Central memory CD8-positive, alpha-beta T cell (primary cell): ENCODE results near the gene PCK2.
A peak's percentile ranks its signal among the peaks of the same experiment; 100 is the strongest.
"Not testable (repeated sequence)": the region's sequence is repeated elsewhere in the genome, so short reads cannot be mapped to it uniquely, and the experiment has no call there.

ENCODE experiments used
- ATAC-seq: fragments of 150-1000 bp; cut with Tn5 transposase; replicated peaks from 2 replicates; pipeline ENCODE4 v1.10.0; 2022; ENCODE audit warnings: mild to moderate bottlenecking, moderate FRiP score, moderate number of reproducible peaks; ENCODE audit not compliant: poor library complexity, severe bottlenecking; ENCODE audit errors: extremely low read depth
- DNase-seq, 2 donors: peaks; one replicate each; pipeline ENCODE4 v3.0.0; 2021; ENCODE audit warnings: low spot score in 2 of 2
- H3K27ac Mint-ChIP-seq: one replicate; pipeline ENCODE4 v1.8.0; 2022; ENCODE audit warnings: low read depth, mild to moderate bottlenecking, moderate library complexity, mixed read lengths
- H3K27me3 Mint-ChIP-seq: one replicate; pipeline ENCODE4 v1.8.0; 2022; ENCODE audit warnings: mixed read lengths
- H3K36me3 Mint-ChIP-seq: one replicate; pipeline ENCODE4 v1.8.0; 2022; ENCODE audit warnings: mild to moderate bottlenecking, moderate library complexity, mixed read lengths; ENCODE audit not compliant: insufficient read depth
- H3K4me1 Mint-ChIP-seq: one replicate; pipeline ENCODE4 v1.8.0; 2022; ENCODE audit warnings: mixed read lengths
- H3K4me3 Mint-ChIP-seq: one replicate; pipeline ENCODE4 v1.8.0; 2022; ENCODE audit warnings: mild to moderate bottlenecking, moderate library complexity, mixed read lengths
- H3K9me3 Mint-ChIP-seq: one replicate; pipeline ENCODE4 v1.8.0; 2022; ENCODE audit warnings: mixed read lengths

Gene PCK2

GRCh38 chr14:24098229-24098926 is 4.3 kb downstream of the PCK2 start:
- Mint-ChIP-seq H3K36me3 (peaks cover 16% of the 10 kb centered on the region), H3K9me3 (no peaks in the 10 kb centered on the region), H3K4me3 (no peak overlapping the region), H3K27me3 (no peaks in the 10 kb centered on the region), H3K27ac (no peak overlapping the region), H3K4me1 (peaks cover 31% of the 10 kb centered on the region)
- ATAC-seq (no peak), DNase-seq (no peak)

GRCh38 chr14:24098927-24099813 is 5.1 kb downstream of the PCK2 start:
- no peaks in the 10 kb centered on the region for H3K27me3 Mint-ChIP-seq
- no peaks in the 10 kb centered on the region for H3K9me3 Mint-ChIP-seq
- DNase-seq (no peak), ATAC-seq (no peak)
- H3K27ac Mint-ChIP-seq = peak overlapping the region; percentile 61
- H3K4me1 Mint-ChIP-seq = peaks cover 27% of the 10 kb centered on the region
- peaks cover 16% of the 10 kb centered on the region for H3K36me3 Mint-ChIP-seq
- no peak overlapping the region for H3K4me3 Mint-ChIP-seq

- Mint-ChIP-seq H3K27me3 (no peaks in the 10 kb centered on the region), H3K4me3 (no peak overlapping the region), H3K9me3 (no peaks in the 10 kb centered on the region), H3K36me3 (peaks cover 11% of the 10 kb centered on the region), H3K4me1 (peaks cover 16% of the 10 kb centered on the region), H3K27ac (peak overlapping the region; percentile 61)
- no peak for DNase-seq
- no peak for ATAC-seq
Observed at GRCh38 chr14:24100197-24100981, 6.3 kb downstream of the PCK2 start.

- H3K27me3 Mint-ChIP-seq = no peaks in the 10 kb centered on the region
- H3K36me3 Mint-ChIP-seq = peaks cover 11% of the 10 kb centered on the region
- no peak overlapping the region for H3K4me3 Mint-ChIP-seq
- H3K4me1 Mint-ChIP-seq = peaks cover 10% of the 10 kb centered on the region
- H3K9me3 Mint-ChIP-seq = no peaks in the 10 kb centered on the region
- no peak for DNase-seq
- H3K27ac Mint-ChIP-seq = no peak overlapping the region
- ATAC-seq = no peak
Observed at GRCh38 chr14:24100982-24101494, 6.9 kb downstream of the PCK2 start.

- Mint-ChIP-seq H3K4me1 (peaks cover 4% of the 10 kb centered on the region), H3K27me3 (no peaks in the 10 kb centered on the region), H3K27ac (no peak overlapping the region), H3K9me3 (no peaks in the 10 kb centered on the region), H3K4me3 (no peak overlapping the region), H3K36me3 (peaks cover 8% of the 10 kb centered on the region)
- ATAC-seq (no peak), DNase-seq (no peak)
Observed at GRCh38 chr14:24102357-24103048, 8.4 kb downstream of the PCK2 start.

GRCh38 chr14:24103451-24103850 is 9.3 kb downstream of the PCK2 start:
- ATAC-seq = no peak
- Mint-ChIP-seq H3K27ac (no peak overlapping the region), H3K27me3 (no peaks in the 10 kb centered on the region)

GRCh38 chr14:24105609-24106239 is 11.6 kb downstream of the PCK2 start:
- not testable (repeated sequence) for H3K4me3 Mint-ChIP-seq, H3K36me3 Mint-ChIP-seq, H3K4me1 Mint-ChIP-seq, ATAC-seq, DNase-seq, H3K27me3 Mint-ChIP-seq, H3K27ac Mint-ChIP-seq, H3K9me3 Mint-ChIP-seq

More at GRCh38 chr14:24103451-24103850, 9.3 kb downstream of the PCK2 start:
- no peaks in the 10 kb centered on the region for H3K9me3 Mint-ChIP-seq
- peaks cover 4% of the 10 kb centered on the region for H3K4me1 Mint-ChIP-seq
- peaks cover 7% of the 10 kb centered on the region for H3K36me3 Mint-ChIP-seq
- H3K4me3 Mint-ChIP-seq = no peak overlapping the region
- DNase-seq = no peak

GRCh38 chr14:24106672-24107271 is 12.7 kb downstream of the PCK2 start:
- no peaks in the 10 kb centered on the region for H3K27me3 Mint-ChIP-seq
- peaks cover 7% of the 10 kb centered on the region for H3K4me1 Mint-ChIP-seq
- no peak overlapping the region for H3K27ac Mint-ChIP-seq
- peaks cover 5% of the 10 kb centered on the region for H3K36me3 Mint-ChIP-seq
- DNase-seq (no peak), ATAC-seq (no peak)
- H3K4me3 Mint-ChIP-seq = no peak overlapping the region
- H3K9me3 Mint-ChIP-seq = no peaks in the 10 kb centered on the region

GRCh38 chr14:24108336-24108874 is 14.3 kb downstream of the PCK2 start:
- no peaks in the 10 kb centered on the region for H3K27me3 Mint-ChIP-seq
- H3K4me1 Mint-ChIP-seq = peaks cover 7% of the 10 kb centered on the region
- ATAC-seq = no peak
- no peak overlapping the region for H3K4me3 Mint-ChIP-seq
- no peaks in the 10 kb centered on the region for H3K9me3 Mint-ChIP-seq
- H3K36me3 Mint-ChIP-seq = peaks cover under 1% of the 10 kb centered on the region
- peak overlapping the region; percentile 71 for H3K27ac Mint-ChIP-seq
- DNase-seq = no peak

GRCh38 chr14:24110060-24110459 is 15.9 kb downstream of the PCK2 start:
- peaks cover 10% of the 10 kb centered on the region for H3K4me1 Mint-ChIP-seq
- no peaks in the 10 kb centered on the region for H3K27me3 Mint-ChIP-seq
- no peak overlapping the region for H3K27ac Mint-ChIP-seq
- ATAC-seq = no peak
- H3K9me3 Mint-ChIP-seq = no peaks in the 10 kb centered on the region
- peaks cover 14% of the 10 kb centered on the region for H3K36me3 Mint-ChIP-seq
- no peak for DNase-seq
- H3K4me3 Mint-ChIP-seq = no peak overlapping the region

GRCh38 chr14:24110523-24110922 is 16.4 kb downstream of the PCK2 start:
- no peak for DNase-seq
- H3K36me3 Mint-ChIP-seq = peaks cover 15% of the 10 kb centered on the region
- H3K4me1 Mint-ChIP-seq = peaks cover 15% of the 10 kb centered on the region
- no peak overlapping the region for H3K27ac Mint-ChIP-seq
- H3K9me3 Mint-ChIP-seq = no peaks in the 10 kb centered on the region
- H3K4me3 Mint-ChIP-seq = no peak overlapping the region
- H3K27me3 Mint-ChIP-seq = no peaks in the 10 kb centered on the region
- ATAC-seq = no peak
